Measurements from ENCODE around the gene RMRP. TPM values are rescaled to one million over a fixed set of nuclear protein-coding genes. Genes with fewer than 3 reads are reported as not detected.

The RMRP gene
- polyA plus RNA-seq, 1 donor (not counting 4 experiments of a cell fraction or from before 2014, with no cell fraction given): 21.6 TPM

GRCh38 chr9:35682520-35683315 lies 24.9 kb upstream of the RMRP start:
- H3K4me1 ChIP-seq (ENCODE audit: control insufficient read depth, extremely low read depth, insufficient read depth, low read length): no peaks in the 10 kb centered on the region
- no peaks in the 10 kb centered on the region for H3K9me1 ChIP-seq (ENCODE audit: control insufficient read depth, extremely low read depth, insufficient read depth, low read length)
- no peak overlapping the region for H3K9ac ChIP-seq (ENCODE audit: control insufficient read depth, extremely low read depth, insufficient read depth, low read length)
- no peak for FAIRE-seq
- H3K36me3 ChIP-seq (ENCODE audit: control insufficient read depth in 2 of 2, extremely low read depth in 1 of 2, insufficient read depth in 2 of 2, low read length in 2 of 2): peaks cover 4 to 6% of the 10 kb centered on the region in 2 experiments
- H3K79me2 ChIP-seq (ENCODE audit: control insufficient read depth, insufficient read depth, low read length): no peaks in the 10 kb centered on the region
- no peak overlapping the region for H3K4me2 ChIP-seq (ENCODE audit: control insufficient read depth, extremely low read depth, insufficient read depth, low read depth, low read length)
- dilution Hi-C loops (cut with MboI; ENCODE audit: extremely low pct_ligation_motif_present, low sequenced_read_pairs): no loop called here
- H3K27me3 ChIP-seq (ENCODE audit: control insufficient read depth, extremely low read depth, insufficient read depth, low read length): no peaks in the 10 kb centered on the region
- H3K27ac ChIP-seq (ENCODE audit: control insufficient read depth, insufficient read depth, low read length): no peak overlapping the region
- H2AFZ ChIP-seq (ENCODE audit: control insufficient read depth, low read length): no peak overlapping the region
- no peaks in the 10 kb centered on the region for H4K20me1 ChIP-seq (ENCODE audit: control insufficient read depth, extremely low read depth, insufficient read depth, low read length)
- no peak for TF ChIP-seq EZH2 (IDR thresholded peaks at IDR 0.05; ENCODE audit: low read length)
- TF ChIP-seq CTCF (optimal IDR thresholded peaks at IDR 0.05 in 1 of 3, IDR thresholded peaks at IDR 0.05 in 1 of 3, conservative IDR thresholded peaks at IDR 0.05 in 1 of 3; ENCODE audit: extremely low read depth in 1 of 3, insufficient read depth in 2 of 3, low read length in 3 of 3): no peak
- H3K9me3 ChIP-seq (ENCODE audit: control insufficient read depth, low read depth, low read length): no peaks in the 10 kb centered on the region
- no peak for DNase-seq (ENCODE audit: low read depth, low spot score)
- no peak overlapping the region for H3K4me3 ChIP-seq (ENCODE audit: control insufficient read depth in 2 of 3, extremely low read depth in 1 of 3, insufficient read depth in 2 of 3, low read depth in 1 of 3, low read length in 3 of 3)

- no peak overlapping the region for H3K4me3 ChIP-seq (ENCODE audit: control insufficient read depth in 2 of 3, extremely low read depth in 1 of 3, insufficient read depth in 2 of 3, low read depth in 1 of 3, low read length in 3 of 3)
- H2AFZ ChIP-seq (ENCODE audit: control insufficient read depth, low read length): no peak overlapping the region
- no peaks in the 10 kb centered on the region for H3K9me1 ChIP-seq (ENCODE audit: control insufficient read depth, extremely low read depth, insufficient read depth, low read length)
- FAIRE-seq (no peak), DNase-seq (ENCODE audit: low read depth, low spot score) (no peak)
- no peaks in the 10 kb centered on the region for H3K4me1 ChIP-seq (ENCODE audit: control insufficient read depth, extremely low read depth, insufficient read depth, low read length)
- H3K36me3 ChIP-seq (ENCODE audit: control insufficient read depth in 2 of 2, extremely low read depth in 1 of 2, insufficient read depth in 2 of 2, low read length in 2 of 2): peaks cover 4 to 6% of the 10 kb centered on the region in 2 experiments
- no peaks in the 10 kb centered on the region for H3K27me3 ChIP-seq (ENCODE audit: control insufficient read depth, extremely low read depth, insufficient read depth, low read length)
- dilution Hi-C loops (cut with MboI; ENCODE audit: extremely low pct_ligation_motif_present, low sequenced_read_pairs): no loop called here
- H3K9ac ChIP-seq (ENCODE audit: control insufficient read depth, extremely low read depth, insufficient read depth, low read length): no peak overlapping the region
- no peak overlapping the region for H3K27ac ChIP-seq (ENCODE audit: control insufficient read depth, insufficient read depth, low read length)
- H3K79me2 ChIP-seq (ENCODE audit: control insufficient read depth, insufficient read depth, low read length): no peaks in the 10 kb centered on the region
- H3K4me2 ChIP-seq (ENCODE audit: control insufficient read depth, extremely low read depth, insufficient read depth, low read depth, low read length): no peak overlapping the region
- no peaks in the 10 kb centered on the region for H3K9me3 ChIP-seq (ENCODE audit: control insufficient read depth, low read depth, low read length)
- no peaks in the 10 kb centered on the region for H4K20me1 ChIP-seq (ENCODE audit: control insufficient read depth, extremely low read depth, insufficient read depth, low read length)
- TF ChIP-seq CTCF (optimal IDR thresholded peaks at IDR 0.05 in 1 of 3, IDR thresholded peaks at IDR 0.05 in 1 of 3, conservative IDR thresholded peaks at IDR 0.05 in 1 of 3; ENCODE audit: extremely low read depth in 1 of 3, insufficient read depth in 2 of 3, low read length in 3 of 3) (no peak), EZH2 (IDR thresholded peaks at IDR 0.05; ENCODE audit: low read length) (no peak)
Observed at GRCh38 chr9:35682051-35682450, 24.2 kb upstream of the RMRP start.

All from keratinocyte (primary cell).